Activated CD4-positive, CD25-positive, alpha-beta regulatory T cell treated with anti-CD3 and anti-CD28 coated beads, Interleukin-2, amount 50 U/mL, for 24 hours (primary cell): ENCODE results near the gene SRP14.
"Not testable (repeated sequence)": the region's sequence is repeated elsewhere in the genome, so short reads cannot be mapped to it uniquely, and the experiment has no call there.

Experiments
- ATAC-seq, 2 donors: fragments of 150-1000 bp; cut with Tn5 transposase; one replicate each; pipeline ENCODE4 v1.10.0; 2021; ENCODE audit warnings: mild to moderate bottlenecking in 1 of 2, moderate library complexity in 1 of 2

SRP14 gene

DNA sequence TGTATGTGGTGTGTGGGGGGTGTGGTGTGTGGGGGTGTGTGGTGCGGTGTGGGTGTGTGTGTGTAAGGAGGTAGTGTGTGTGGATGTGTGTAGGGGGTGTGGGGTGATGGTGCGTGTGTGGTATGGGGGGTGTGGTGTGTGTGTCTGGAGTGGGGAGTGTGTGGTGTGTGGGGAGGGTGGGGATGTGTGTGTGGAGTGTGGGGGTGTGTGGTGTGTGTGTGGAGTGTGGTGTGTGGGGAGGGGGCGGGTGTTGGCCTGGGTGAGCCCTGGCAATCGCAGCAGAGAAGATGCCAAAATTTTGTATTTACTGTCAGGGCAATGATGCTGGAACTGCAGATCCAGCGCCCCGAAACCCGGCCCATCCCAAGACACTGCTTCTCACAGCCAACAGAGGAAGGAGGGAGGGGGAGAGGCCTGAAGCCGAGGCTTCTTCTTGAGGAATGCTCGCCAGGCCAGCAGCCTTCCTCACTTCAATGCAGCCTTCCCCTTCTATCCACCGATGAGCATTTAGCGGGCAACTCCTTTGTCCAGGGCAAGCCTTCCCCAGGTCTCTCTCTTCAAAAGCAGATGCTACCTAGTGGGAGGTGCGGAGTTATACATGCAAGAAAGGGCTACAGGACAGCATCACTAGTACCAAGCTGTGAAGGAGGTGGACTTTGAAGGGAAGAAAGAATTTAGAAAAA is 11.9 kb upstream of the SRP14 start:
- no peak for ATAC-seq

DNA sequence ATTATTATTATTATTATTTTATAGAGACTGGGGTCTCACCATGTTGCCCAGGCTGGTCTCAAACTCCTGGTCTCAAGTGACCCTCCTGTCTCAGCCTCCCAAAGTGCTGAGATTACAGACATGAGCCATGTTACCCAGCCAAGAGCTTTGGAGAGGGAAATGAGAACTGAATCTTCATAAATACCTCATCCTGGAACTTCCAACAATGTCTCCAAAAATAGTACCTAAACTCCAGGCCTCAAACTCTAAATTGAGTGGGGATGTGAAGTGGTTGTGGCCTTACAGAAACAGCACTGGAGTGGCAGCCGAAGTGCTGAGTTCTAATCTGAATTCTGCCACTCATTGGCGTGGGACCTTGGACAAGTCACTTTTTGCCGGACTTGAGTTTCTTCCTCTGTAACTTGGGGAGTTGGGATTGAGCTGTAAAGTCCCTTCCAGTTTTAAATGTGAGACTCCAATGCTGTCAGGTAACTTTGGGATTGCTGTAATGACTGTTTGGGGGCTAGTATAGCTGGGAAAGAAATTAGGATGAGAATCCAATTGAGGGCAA is 10.0 kb upstream of the SRP14 start:
- no peak for ATAC-seq

DNA sequence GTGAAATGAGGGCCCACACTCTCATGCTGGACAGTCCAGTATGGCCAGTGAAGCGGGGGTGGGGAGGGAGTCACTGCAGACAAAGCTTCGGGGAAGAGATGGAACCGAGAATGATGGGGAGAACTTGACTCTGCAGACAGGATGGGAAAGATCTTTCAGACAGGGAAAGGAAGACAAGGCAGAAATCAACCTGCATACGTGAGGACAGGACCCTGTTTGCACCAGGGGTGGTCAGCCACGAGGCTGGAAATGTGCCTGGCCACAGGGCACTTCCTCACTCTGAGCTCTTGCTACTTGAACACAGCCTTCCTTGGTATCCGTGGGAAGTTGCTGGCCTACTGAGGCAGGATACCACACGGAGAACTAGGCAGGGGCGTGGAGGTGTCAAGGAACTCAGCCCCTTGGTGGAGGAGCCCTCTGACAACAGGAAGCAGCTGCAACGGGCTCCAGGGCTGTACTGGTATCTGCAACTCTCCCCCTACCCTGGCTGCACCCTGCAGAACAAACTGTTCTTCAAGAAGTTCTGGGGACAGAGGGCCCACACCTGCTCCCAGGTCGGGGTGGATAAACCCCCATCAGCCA is 9.3 kb upstream of the SRP14 start:
- no peak for ATAC-seq

DNA sequence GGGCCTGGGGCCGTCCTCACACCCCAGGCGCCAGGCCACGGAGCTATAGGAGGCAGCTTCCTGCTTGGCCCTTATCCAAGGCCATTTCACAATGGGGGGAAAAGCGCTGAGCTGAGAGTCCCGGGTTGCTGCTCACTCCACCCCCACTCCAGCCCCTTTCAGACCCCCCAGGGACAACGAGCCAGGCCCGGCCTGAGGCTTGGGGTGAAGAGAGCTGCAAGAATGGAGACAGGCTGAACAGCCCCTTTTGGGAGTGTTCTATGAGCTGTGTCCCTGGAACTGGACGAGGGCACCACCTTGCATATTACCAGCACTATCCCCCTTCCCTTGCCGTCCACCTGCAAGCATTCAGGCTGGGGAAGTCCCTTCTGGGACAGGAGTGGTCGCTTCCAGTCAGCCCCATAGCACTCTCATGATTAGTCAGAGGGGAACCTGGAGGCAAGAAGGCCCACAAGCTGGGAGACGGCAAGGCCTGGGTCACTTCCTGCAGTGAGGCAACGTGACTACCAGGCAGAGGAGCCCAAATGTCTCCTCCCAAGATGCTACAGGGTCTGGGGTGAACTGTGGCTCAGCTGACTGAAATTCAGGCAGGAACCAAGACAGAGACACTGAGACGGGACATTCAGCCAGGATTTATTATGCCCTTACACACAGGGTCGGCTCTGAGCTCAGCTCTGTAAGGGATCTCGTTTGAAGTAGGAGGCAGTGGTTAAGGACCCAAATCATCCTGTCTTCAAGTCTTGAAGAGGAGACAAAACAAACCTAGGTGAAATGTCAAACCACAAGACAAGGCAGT is 8.6 kb upstream of the SRP14 start:
- peak; percentile 65 to 66 for ATAC-seq

DNA sequence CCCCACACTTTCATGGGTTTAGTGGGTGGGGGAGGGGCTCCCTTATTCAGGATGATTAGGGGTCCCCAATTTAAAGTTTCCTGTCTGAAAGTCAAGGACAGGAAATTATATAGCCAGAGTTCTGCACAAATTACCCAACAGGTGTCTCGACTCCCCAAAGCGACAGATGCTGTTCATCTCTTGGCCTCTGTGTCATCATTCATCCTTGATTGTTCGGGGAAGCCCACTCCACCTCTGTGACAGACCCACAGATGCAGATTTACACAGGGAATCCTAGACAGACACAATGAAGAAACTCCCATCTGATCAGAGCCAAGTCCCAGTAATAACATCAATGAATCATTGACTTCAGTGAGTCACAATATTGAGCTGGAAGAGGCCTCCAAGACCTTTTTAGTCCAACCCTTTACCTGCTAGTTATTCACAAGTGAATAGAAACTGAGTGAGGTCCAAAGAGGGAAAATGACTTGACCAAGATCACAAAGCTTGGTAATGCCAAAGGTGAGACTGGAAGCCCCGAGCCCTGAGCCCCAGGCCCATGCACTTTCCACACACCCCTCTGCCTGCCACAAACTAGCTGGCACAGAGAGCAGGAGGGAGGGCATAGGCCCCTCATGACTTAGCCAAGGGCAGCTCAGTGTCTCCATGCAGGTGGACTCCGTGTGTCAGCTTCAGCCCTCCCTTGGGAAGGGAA is 7.9 kb upstream of the SRP14 start:
- peak; percentile 22 to 23 for ATAC-seq

DNA sequence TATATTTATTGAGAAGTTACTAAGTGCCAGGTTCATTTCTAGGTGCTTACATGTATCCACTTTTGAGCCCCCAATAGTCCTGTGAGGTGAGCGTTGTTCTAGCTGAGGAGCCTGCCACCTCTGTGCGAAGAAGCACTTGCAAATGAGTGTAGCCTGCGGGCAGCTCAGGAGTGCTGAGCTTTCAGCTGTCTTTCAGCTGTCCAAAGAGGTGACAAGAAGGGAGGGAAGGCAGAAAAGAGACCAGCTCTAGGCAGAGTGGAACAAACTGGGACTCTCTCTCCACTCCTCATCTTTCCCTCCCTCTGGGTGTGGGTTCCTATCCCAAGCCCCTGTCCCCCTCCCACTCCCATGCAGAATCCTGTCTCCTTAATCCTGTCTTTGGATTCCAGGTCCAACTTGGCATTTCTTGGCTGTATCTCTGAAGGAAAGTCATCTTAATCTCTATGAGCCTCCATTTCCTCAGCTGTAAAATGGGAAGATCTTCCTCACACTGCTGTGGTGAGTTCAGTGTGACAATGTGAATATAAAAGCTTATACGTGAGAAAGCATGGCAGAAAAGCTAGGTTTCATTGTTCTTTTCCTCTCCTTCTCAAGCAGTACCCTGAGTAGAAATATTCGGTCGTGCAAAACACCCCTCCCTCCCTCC is 6.7 kb upstream of the SRP14 start:
- ATAC-seq = no peak

DNA sequence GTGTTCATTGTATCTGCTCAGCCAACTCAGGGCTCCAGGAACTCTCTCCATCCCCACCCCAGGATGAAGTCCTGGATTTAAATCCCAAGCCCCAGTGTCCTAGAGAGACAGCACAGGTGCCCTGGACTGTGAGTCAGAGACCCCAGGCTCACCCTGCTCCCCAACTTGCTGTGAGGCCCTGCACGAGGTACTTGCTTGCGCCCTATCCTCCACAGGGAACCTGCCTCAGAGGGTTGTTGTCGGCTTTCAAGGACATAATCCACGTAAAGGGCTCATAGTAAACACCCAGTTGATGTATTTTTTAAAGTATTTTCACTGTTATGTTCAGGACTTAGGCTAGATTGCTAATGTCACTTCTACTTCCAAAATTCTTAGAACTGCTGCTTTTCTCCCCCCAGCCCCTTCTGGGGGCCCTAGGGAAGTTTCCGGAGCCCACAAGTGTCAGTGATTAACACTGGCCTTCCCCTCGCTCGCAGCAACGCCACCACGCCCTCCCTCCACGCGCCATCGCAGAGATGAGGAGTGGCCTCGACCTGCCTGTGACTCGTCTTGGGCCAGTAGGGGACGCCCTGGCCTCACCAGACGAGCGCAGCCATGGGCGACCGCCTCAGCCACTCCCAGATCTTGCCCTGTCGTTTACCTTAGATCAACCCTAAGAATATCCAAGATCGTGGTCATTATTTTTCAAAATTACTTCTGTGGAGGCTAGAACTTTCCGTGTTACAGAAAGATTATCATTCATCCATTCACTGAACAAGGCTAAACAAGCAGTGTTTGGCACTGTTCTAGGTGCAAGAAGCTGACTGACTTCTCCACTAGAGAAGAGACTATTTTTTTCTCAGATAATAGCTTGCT is 6.0 kb upstream of the SRP14 start:
- ATAC-seq = peak; percentile 84 to 87

DNA sequence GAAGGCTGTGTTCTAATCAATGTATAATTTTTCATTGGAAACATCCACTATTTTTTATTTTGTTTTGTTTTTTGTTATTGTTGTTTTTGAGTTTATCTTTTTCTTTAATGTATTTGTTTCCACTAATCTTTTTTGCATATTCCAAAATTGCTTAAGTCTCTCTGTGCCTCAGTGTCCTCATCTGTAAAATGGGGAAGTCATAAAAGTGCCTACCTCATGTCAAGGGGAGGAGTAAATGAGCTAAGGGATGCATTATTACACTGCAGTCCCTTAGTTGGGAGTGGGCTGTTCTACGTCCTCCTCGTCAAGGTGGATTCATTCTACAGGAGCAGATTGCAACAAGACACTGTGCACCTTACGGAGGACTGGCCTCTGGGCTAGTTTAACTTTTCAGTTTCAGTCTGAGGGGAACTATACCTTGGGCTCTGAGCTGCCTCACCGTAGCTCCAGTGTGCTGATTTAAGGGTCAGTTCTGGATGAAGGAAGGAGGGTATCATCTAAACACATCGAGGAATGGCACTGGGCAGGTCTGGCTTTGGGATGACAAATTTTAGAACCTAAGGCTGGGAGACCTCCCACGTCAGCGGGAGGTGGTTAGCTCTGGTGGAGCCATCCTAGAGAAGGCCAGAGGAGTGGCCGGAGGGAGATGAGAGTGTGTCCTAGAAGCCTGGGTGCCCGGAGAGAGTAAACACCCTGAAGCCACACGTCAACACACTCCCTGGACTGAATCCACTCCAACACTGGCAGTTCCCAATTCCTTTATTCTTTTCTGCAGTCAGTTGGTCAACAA is 5.1 kb upstream of the SRP14 start:
- ATAC-seq = no peak

DNA sequence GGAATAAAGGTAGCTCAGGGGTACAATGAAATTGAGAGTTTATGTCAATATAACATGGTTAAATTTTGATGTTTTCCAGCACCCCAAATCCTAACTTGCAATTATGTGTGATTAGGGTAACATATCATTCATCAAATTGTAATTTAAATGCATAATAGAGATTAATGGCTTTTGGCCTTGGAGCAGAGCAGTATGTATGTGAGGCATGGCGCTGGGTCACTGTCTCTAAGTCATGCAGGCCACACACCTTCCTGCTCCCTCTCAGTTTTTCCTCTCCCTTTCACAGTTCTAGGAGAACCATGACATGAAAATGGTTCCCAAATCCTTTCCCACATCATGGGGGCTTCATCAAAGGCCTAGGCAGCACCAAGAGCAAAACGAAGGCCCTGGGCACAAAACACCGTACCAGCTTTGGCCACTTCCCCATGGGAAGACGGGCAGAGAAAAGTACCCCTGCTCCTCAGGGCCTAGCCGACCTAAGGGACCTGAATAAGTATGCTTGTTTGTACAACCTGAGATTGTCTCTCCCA is 3.9 kb upstream of the SRP14 start:
- no peak for ATAC-seq

DNA sequence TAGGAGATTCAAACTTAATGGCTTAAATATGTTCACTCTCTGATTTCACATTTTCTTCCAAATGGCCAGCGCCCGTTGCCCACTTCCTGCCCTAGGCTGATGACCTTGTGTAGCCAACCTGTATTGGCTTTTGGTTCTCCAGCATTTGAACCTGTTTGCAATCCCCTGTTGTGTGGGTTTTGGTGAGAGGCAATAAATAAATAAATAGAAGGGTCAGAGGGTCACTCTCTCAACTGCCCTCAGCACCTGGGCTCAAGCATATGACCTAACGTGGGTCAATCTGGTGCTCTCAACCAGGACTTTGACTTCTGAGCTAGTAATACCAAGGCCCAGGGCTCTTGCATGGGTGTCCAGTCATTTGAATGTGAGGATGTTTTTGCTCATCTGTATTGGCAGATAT is 1.8 kb upstream of the SRP14 start:
- ATAC-seq = no peak

DNA sequence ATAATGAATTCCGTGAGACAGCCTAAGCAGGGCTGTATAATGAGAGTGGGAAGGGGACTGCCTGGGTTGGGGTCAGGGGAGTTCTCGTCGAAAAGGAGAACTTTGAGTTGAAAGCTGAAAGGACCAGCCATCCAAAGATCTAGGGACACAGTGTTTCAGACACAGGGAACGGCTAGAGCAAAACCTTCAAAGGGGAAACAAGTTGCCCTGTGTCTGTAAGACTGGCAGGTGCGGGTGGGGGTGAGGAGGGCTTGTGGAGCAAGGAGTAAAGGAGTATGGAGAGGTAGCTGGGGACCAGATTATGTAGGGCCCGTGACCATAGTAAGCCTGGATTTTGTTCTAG is 1.3 kb upstream of the SRP14 start:
- no peak for ATAC-seq

DNA sequence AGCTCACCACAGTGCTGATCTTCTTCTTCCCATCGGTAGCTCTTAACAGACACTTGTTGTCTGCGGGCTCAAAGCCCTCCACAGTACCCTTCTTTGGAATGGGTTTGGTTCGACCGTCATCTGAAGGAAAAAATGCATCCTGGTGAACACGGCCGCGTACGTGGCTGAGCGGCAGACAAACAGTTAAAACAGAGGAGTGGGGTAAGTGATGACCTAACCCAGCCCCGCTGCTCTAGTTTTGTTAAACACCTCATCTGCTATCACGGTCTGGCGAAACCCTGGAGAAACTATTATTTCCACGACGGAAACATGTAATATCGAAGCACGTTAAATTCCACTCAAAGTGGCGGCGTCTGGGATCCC is 725 bp downstream of the SRP14 start:
- no peak for ATAC-seq

DNA sequence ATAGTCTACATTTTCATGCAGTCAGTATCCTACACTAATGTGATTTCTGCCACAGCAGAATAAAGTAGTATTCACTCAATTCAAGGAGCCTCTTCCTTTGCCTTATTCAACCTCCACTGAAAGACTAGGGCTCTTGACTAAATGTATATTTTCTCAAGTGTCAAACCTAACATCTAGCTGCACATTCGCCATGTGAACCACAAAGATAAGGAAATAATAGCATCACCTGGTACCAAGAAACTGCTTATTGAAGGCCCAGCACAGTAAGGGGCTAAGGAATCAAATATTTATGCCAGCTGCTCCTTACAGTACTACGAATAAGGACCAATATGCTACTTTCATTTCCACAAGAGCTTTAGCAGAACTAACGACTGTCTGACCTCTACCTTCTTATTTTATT is 1.3 kb downstream of the SRP14 start:
- ATAC-seq = no peak

DNA sequence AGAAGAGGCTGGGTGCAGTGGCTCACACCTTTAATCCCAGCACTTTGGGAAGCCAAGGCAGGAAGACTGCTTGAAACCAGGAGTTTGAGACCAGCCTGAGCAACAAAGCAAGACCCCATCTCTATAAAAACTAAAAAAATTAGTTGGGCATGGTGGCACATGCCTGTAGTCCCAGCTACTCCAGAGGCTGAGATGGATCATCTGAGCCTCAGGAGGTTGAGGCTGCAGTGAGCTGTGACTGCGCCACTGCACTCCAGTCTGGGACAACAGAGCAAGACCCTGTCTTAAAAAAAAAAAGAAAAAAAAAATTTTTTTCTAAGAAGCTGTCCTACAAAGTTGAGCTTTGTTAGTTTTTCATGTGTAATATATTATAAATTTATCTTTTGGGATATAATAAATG is 3.8 kb downstream of the SRP14 start:
- ATAC-seq = not testable (repeated sequence)

DNA sequence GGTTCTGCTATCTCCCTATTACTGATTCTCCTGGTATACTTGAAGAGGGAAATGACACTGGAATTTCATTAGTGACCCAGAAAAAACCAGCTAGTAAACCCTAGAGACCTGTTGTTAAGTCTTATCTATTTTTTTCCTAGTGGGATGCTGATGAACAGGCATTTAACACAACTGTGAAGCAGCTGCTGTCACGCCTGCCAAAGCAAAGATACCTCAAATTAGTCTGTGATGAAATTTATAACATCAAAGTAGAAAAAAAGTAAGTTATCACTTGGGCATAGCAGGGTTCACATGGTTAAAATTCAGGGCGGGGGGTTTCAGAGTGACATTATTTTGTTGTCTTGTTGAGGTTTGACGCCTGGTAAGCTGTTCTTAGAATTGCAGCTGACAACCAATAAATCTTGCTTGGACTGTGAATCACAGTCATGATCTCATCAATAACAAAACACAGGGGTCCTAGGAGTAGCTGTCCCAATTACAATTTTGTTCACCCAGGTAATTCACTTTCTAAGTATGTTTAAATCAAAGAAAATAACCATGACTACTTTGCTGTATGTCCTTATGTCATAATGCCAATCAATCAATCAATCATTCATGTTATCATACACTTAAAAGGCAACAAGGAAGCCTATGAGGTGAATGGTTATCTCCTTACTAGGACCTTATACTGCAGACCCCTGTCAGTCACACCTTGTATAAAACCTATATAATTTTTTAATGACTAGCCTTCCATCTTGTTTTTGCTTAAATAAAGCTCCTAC is 4.6 kb downstream of the SRP14 start:
- no peak for ATAC-seq

DNA sequence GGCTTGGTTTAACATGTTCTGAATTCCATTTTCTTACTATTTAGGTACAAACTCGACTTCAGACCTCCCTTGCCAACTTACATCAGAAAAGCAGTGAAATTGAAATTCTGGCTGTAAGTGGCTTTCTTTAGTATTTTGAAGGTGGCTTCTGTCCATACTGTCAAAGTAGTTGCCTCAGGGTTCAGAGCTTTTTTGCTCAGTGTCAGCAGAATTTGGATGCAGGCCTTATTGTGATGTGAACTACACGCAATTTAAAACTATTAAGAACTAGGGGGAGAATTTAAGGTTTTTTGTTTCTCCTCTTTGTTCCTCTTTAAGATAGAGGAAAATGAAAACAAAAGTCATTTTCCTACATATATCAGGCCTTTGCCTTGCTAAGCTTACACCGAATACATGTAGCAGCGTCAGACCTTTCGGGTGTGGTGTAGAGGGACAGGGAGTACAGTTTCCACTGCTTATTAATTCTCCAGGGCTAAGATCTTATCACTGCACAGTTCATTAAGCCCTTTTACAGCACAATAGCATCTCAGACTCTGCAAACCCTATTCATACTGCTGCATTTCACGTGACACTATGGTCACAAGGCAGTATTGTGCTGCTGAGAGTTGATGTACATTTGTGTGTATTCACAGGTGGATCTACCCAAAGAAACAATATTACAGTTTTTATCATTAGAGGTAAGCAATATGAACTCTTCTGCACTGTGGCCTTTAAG is 6.7 kb downstream of the SRP14 start:
- no peak for ATAC-seq

DNA sequence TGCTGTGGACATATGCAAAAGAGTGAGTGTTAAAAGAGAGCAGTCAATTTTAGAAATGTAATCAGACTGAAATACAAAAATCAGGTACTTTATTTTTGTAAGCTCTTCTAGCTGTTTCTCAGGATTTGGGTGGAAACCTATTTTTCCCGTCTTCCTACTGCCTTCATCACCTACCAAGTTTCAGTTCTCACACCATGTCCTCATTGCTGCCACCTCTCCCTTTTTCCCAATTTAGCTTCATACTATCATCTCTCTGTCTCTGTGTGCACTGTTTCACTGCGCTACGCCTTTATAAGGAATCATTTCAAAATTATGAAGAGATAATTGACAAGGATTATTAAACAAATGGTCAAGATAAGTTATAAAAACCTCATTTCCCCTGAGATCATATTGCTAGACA is 7.7 kb downstream of the SRP14 start:
- no peak for ATAC-seq

DNA sequence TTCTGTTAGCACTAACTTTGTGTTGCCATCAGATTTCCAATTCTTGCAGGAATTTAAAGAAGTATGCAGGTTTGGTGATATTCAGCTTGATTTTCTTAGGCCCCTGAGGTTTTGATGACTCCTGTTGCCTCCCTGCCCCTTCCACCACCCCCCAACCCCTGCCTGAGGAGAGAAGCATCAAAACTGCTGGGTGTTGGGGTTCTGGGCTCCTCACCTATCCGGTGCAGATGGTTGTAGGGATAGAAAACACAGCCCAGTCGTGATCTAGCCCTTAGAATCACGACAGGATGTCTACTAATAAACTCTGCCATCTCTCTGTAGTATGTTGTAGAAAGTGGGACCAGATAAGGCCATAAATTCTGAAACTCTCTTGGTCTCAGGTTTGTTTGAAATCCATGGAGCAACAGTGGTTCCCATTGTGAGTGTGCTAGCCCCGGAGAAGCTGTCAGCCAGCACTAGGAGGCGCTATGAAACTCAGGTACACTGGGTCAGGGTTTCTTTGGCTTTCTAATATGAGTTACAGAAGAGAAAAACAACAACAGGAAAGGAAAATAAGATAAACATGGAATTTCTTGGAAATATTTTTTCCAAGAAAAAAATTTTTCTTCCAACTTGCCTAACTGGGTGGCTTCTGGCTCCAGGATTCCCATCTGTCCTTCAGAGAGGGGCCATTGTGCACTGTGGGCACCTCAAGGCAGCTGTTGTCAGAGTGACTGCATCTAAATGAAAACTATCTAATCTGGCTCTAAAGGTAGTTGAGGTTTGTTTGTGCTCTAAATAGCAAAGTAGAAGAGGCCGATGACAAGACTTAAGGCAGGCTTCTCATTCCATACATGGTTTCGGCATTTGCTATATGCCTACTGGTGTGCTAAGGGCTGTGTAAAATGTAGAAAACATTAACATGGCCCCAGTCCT is 8.7 kb downstream of the SRP14 start:
- no peak for ATAC-seq
